Measurements from ENCODE around the gene ZNF141. TPM values are rescaled to one million over a fixed set of nuclear protein-coding genes. Genes with fewer than 3 reads are reported as not detected.
"Not testable (repeated sequence)": the region's sequence is repeated elsewhere in the genome, so short reads cannot be mapped to it uniquely, and the experiment has no call there.

Gene ZNF141
- total RNA-seq (2014; rRNA removed; shearing (Covaris generic)): 10.8 and 21.2 TPM in 2 replicates

DNA sequence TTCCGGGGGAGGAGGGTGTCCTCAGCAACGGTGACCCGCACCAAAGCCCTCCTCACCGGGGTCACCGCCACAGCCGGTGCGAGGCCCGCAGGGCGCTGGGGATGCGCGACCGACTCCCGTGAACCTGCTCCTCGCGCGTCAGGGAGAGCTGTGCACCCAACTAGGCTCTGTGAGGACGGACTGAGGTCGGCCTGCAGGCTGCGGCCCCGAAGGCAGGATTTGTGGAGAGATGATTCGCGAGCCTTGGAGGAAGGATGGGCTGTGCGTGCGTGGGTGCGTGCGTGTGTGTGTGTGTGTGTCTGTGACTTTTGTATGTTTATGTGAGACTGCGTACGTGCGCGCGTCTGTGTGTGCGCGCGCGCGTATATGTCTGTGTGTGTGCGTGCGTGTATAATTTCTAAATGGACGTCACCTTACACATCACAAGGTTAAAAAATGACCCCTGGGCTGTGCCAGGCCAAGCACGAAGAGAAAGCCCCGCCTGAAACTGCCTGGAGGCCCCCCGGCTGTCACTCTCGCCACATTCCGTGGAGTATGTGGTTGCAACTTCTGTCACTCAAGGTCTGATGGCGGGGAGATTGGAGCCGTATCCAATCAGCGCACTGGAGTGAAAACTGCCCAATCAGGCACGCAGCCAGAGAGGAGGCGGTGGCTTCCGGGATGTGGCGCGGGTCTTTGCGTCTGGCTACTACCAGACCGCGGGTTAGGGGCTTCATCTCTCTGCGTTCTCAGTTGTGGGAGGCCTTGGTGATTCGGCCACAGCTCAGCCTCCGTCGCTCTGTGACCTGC is at the start of gene ZNF141:
ZNF141 (plus strand) TSS at position 672 of the 789 bp plus-strand sequence. CDS start 170 bp downstream, outside the sequence.
- peak; percentile 99 for DNase-seq (ENCODE audit: low spot score)
- in situ Hi-C loops (cut with HindIII; ENCODE audit: low sequenced_read_pairs): no loop called here

DNA sequence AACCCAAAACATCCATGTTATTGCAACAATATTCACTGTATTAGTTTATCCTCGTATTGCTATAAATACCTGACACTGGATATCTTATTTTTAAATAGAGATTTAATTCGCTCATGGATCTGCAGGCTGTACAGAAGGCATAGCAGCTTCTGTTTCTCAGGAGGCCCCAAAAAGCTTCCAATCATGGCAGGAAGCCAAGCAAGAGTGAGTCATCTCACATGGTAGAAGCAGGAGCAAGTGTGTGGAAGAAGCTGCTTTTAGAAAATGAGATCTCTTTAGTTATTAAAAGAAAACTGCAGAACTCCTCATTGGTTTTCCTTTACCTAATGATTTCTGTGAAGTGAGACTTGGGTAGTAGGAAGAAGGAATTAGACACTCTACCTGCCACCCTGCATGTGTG is 48.7 kb upstream of the ZNF141 start:
- in situ Hi-C loops (cut with HindIII; ENCODE audit: low sequenced_read_pairs): no loop called here
- no peak for DNase-seq (ENCODE audit: low spot score)

DNA sequence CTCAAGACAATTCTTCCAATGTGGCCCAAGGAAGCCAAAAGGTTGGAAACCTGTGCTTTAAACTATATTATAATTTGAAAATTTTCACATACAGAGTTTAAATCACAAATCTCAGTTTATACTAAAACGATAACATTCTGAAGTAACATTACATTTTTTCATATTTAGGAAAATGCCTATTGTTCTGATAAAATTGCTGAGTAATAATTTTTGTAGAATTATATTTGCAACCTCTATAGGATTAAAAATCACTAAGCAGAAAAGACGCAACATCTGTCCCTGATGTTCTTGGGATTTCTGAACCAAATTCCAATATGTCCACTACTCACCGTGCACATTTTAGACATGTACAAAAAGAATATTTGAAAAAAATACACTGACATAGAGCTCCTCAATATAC is 42.9 kb upstream of the ZNF141 start:
- in situ Hi-C loops (cut with HindIII; ENCODE audit: low sequenced_read_pairs): no loop called here
- no peak for DNase-seq (ENCODE audit: low spot score)

DNA sequence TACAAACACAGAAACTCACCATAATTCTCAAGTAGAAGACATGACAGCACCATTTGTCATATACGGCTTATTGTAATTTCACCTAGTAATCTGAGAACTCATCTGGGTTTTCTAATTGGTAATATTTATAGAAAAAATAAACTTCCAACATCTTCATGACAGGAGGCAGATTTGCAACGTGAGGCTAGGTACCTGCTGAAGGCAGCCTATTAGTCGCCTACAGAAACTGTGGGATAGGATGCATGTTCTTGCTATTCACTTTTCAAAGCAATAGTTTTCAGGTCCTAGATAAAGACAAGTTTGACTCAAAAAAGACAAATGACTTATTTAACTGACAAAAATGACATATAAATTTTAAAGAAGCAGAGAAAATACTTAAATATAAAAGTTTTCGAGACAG is 35.2 kb upstream of the ZNF141 start:
- in situ Hi-C loops (cut with HindIII; ENCODE audit: low sequenced_read_pairs): no loop called here
- DNase-seq (ENCODE audit: low spot score): no peak

DNA sequence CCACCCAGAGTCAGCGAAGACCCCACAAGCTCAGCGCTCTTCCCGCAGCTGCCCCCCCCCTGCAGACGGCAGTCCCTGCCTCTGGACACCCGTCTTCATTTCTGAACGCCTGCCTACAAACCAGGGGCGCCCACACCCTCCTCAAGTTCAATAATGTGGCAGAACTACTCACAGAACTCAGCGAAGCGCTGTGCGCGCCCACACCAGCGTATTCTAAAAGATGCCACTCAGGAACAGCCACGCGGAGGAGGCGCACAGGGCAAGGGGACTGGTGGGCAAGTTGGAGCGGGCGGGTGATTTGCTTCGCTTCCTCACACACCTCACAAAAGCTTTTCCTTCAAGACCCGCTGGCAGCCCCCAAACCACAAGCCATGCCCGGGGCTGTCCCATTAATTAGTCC is 33.1 kb upstream of the ZNF141 start:
- DNase-seq (ENCODE audit: low spot score); in situ Hi-C loops (cut with HindIII; ENCODE audit: low sequenced_read_pairs): not testable (repeated sequence)

DNA sequence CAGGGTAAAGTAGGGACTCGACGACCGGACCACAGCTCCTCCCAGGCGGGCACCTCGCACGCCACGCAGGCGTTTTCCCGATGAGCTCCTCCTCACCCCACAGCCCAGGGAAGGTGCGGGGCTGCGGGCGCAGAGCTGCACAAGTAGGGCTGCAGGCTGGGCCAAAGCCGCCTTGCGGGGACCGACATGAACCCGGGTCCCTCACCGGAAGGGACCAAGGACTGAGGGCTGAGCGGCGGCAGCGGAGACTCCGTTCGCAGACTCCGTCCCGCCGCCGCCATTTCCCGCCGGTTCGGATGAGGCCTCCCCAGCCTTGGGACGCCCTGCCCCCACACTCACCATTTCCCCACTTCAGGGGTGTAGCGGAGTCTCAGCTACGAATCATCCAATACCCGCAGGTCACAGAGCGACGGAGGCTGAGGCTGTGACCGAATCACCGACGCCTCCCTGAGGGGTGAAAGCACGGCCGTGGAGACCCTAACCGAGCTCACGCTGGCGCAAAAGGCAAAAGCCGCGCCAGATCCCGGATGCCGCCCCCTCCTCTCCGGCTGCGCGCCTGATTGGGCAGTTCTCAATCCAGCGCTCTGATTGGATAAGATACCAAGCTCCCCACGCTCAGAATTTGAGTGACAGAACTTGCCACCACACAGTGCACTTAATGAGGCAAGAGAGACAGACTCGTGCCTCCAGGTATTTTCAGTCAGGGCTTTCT is 32.5 kb upstream of the ZNF141 start, which contains the start of gene ZNF732:
ZNF732 (minus strand) TSS at position 506 of the 712 bp plus-strand sequence; CDS start at position 342, 164 bp downstream.
- in situ Hi-C loops (cut with HindIII; ENCODE audit: low sequenced_read_pairs): no loop called here
- peak; percentile 53 for DNase-seq (ENCODE audit: low spot score)

DNA sequence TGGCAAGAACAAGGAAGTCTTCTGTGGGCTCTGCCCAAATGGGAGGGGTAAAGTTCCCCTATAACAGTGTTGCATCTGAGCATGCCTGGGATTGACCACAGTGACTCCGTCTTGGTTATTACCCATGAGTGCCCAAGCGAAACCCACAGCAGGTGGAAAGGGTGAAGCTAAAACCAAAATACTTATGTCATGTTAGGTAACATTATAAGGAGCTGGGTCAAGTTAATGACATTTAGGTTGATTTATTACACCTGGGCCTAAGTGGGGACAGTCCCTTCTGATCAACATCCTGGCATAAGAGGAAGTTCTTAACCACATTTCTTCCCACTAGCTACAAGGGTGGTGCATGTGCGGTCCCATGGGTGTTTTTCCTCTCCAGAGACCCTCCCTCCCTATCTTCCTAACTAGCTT is 31.1 kb upstream of the ZNF141 start:
- in situ Hi-C loops (cut with HindIII; ENCODE audit: low sequenced_read_pairs): no loop called here
- DNase-seq (ENCODE audit: low spot score): no peak

DNA sequence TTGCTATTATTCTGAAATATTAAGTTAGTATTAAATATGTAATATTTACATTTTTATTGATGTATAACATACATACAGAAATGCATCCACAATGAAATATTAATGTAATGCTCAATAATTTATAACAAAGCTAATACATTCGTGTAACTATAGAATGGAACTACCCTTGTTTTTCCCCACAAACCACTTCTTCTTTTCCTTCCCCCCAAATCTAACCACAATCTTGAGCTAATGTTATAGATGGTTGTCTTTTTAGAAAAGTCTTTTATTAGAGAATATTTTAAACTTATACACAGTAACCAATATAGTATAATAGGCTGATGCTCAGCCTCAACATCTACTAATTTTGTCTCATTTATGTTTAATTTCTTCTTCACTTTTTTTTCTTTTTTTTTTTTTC is 27.8 kb upstream of the ZNF141 start:
- DNase-seq (ENCODE audit: low spot score): no peak
- in situ Hi-C loops (cut with HindIII; ENCODE audit: low sequenced_read_pairs): no loop called here

DNA sequence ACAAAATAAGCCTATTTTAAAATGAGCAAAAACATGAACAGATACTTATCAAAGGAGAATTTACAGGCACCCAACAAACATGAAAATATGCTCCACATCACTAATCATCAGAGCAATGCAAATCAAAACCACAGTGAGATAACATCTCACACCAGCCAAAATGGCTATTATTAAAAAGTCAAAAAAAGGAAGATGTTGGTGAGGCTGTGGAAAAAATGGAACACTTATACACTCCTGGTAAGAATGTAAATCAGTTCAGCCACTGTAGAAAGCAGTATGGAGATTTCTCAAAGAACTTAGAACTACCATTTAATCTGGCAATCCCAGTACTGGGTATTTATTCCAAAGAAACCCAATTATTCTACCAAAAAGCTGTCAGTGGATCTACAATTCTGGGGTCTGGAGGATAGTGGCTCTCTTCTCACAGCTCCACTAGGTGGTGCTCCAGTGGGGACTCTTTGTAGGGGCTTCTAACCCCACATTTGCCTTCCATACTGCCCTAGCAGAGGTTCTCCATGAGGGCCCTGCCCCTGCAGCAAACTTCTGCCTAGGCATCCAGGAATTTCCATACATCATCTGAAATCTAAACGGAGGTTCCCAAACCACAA is 23.2 kb upstream of the ZNF141 start:
- in situ Hi-C loops (cut with HindIII; ENCODE audit: low sequenced_read_pairs): no loop called here

DNA sequence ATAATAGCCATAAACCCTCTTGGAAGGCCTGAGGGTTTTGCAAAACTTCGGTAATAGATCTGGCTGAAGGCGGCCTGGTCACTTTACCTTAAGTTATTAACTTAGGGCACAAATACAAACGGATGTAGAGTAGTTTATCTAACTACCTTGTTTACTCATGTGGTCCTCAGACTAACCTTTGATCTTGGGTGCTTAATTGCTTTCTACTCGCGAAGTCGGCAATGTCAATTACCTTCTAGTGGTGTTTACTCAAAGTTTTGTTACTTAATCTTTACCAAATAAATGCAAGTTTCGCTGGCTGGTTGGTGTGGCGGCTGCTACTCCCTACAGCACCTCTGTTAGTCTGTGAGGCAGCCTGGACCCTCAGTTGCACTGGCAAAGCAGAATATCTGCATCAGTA is 8.9 kb upstream of the ZNF141 start:
- no peak for DNase-seq (ENCODE audit: low spot score)
- in situ Hi-C loops (cut with HindIII; ENCODE audit: low sequenced_read_pairs): no loop called here

More for the DNA sequence above, 23.2 kb upstream of the ZNF141 start:
- DNase-seq (ENCODE audit: low spot score): no peak

DNA sequence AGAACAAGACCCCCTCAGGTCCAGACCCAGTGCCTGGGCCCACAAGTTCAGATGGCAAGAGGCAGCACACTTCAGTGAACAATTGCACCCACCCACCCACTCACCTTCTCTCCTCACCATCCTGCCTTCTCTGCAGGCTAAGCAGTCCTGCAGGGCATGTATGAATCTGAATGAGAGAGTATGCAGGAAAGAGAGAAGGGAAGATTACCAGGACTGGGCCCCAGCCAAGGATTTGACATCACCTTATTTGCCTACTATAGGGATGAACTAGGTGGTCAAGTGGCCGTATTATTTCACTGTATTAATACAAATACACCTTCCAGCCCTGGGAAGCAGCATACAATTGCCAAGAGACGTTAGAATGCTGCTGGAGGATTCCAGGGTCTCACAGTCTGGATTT is 2.1 kb upstream of the ZNF141 start:
- peak; percentile 61 for DNase-seq (ENCODE audit: low spot score)
- in situ Hi-C loops (cut with HindIII; ENCODE audit: low sequenced_read_pairs): no loop called here

DNA sequence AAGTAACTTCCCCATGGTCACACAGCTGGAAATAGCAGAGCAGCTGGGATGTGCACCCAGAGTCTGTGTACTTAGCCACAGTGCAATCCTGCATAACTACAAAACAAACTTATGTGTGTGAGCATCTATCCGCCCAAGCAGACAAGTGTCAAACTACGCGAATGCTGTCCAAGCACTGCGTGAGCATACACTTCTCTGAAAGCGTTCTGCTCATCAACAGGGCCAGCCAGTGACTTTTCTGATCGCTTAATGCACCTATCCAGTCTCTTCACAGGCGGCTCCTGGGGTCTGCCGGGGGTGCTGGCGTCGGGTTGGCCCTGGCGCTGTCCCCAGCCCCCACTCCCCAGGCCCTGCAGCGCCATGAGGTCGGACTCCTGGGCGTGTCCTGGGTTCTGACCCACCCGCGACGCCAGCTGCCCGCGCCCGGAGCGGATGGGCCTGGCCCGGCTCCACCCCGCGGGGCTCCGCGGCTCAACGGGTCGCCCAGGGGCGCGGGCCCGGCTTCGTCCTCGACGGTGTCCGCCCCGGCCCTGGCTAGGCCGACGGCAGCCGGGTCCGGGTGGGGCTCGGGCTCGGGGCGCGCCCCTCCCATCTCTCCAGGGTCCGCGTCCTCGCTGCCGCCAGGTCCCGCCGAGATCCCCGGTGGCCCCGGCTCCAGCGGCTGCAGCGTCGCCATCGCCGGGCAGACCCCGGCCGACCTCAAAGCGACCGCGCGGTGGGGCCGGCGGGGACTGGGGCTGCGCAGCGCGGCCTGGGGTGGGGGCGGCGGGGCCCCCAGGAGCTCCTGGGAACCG is 1.3 kb upstream of the ZNF141 start:
- peak; percentile 52 for DNase-seq (ENCODE audit: low spot score)
- in situ Hi-C loops (cut with HindIII; ENCODE audit: low sequenced_read_pairs): no loop called here

DNA sequence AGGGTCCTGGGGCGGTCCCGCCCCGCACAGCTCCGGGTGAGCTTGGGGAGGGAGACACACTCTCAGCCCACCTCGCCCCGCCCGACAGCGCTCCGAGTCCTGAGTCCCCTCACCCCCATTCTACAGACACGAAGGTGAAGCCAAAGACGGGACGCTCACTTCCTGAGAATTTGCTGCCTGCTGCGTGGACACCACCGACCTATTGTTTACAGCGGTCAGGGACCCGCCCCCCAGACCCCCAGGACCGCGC is 796 bp upstream of the ZNF141 start:
- in situ Hi-C loops (cut with HindIII; ENCODE audit: low sequenced_read_pairs): no loop called here
- no peak for DNase-seq (ENCODE audit: low spot score)

DNA sequence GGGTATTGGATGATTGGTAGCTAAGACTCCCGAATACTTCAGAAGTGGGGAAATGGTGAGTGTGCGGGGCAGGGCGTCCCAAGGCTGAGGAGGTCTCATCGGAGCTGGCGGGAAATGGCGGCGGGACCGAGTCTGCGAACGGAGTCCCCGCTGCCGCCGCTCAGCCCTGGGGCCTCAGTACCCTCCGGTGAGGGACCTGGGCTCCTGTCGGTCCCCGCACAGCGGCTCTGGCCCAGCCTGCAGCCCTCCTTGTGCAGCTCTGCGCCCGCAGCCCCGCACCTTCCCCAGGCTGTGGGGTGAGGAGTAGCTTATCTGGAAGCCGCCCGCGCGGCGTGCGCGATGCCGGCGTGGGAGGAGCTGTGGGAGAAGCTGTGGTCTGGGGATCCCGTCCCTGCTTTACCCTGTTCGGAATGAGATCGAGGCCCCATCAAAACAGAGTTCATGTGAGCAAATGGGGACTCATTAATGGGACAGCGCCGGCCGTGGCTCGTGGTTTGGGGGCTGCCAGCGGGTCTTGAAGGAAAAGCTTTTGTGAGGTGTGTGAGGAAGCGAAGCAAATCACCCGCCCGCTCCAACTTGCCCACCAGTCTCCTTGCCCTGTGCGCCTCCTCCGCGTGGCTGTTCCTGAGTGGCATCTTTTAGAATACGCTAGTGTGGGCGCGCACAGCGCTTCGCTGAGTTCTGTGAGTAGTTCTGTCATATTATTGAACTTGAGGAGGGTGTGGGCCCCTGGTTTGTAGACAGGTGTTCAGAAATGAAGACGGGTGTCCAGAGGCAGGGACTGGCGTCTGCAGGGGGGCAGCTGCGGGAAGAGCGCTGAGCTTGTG is 531 bp downstream of the ZNF141 start:
- in situ Hi-C loops (cut with HindIII; ENCODE audit: low sequenced_read_pairs): no loop called here
- DNase-seq (ENCODE audit: low spot score): peak; percentile 49

DNA sequence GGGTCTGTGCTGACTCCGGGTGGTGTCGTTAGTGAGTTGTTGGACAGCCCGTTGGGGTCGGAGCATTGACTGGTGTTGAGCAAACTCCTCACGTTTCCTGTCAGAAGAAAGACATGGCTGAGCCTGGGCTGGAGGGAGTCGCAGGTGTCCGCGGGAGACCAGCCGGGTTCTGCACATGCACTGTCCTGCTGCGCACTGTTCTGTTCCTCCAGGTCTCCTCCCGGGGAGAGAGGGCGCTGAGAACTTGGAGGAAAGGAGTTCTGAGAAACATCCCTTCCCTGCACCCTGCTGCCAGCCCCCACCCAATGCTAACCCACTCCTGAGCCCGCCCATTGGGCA is 1.1 kb downstream of the ZNF141 start:
- in situ Hi-C loops (cut with HindIII; ENCODE audit: low sequenced_read_pairs): no loop called here
- DNase-seq (ENCODE audit: low spot score): peak; percentile 1

DNA sequence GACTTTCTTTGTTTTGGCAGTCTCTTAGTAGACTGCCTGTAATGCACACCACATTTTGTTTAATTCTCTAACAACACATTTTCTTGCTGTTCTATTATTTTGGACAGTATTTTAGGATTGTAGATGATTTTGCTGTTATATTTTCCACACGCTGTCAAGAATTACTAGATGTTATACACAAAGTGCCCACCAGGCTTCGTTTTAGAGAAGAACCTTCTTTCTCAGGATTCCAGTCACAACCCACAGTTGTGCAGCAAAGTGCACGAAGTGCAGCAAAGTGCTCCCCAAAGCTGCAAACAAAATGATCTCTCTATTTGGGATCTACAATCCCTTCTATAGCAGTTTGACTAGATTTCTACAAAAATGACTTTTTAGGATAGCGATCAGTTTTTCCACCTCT is 2.4 kb downstream of the ZNF141 start:
- no peak for DNase-seq (ENCODE audit: low spot score)
- in situ Hi-C loops (cut with HindIII; ENCODE audit: low sequenced_read_pairs): no loop called here

DNA sequence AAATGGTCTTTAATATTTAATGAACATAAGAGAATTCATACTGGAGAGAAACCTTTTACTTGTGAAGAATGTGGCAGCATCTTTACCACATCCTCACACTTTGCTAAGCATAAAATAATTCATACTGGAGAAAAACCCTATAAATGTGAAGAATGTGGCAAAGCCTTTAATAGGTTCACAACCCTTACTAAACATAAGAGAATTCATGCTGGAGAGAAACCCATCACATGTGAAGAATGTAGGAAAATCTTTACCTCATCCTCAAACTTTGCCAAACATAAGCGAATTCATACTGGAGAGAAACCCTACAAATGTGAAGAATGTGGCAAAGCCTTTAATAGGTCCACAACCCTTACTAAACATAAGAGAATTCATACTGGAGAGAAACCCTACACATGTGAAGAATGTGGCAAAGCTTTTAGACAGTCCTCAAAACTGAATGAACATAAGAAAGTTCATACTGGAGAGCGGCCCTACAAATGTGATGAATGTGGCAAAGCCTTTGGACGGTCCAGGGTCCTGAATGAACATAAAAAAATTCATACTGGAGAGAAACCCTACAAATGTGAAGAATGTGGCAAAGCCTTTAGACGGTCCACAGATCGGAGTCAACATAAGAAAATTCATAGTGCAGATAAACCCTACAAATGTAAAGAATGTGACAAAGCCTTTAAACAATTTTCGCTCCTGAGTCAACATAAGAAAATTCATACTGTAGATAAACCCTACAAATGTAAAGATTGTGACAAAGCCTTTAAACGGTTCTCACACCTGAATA is 35.6 kb downstream of the ZNF141 start:
- in situ Hi-C loops (cut with HindIII; ENCODE audit: low sequenced_read_pairs): no loop called here
- DNase-seq (ENCODE audit: low spot score): no peak

Data from G401 (cell line).